Activated T-cell treated with anti-CD3 and anti-CD28 coated beads for 4 hours (primary cell): ENCODE measurements around the gene KDM5B.

Source experiments
- DNase-seq: peaks from one replicate; pipeline ENCODE4 v3.0.0-alpha.2; 2020

Gene KDM5B

DNA sequence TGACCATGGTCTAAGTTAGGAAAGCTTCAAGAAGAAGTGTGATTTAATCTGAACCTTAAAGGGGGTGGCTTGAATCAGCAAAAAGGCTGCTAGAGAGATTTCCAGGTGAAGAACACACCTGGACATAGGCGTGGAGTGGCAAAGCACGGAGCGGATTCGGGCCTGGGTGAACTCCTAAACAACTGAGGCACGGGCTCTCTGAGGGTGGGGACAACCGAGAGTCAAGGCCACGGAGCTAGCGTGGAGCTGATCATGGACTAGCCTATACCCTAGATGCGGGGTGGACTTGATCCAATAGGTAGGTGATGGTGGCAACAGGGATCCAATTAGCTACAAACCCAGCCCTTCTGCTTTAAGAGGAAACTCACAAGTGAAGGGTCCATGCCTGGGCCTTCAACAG is 125.7 kb downstream of the KDM5B start:
- DNase-seq: no peak

DNA sequence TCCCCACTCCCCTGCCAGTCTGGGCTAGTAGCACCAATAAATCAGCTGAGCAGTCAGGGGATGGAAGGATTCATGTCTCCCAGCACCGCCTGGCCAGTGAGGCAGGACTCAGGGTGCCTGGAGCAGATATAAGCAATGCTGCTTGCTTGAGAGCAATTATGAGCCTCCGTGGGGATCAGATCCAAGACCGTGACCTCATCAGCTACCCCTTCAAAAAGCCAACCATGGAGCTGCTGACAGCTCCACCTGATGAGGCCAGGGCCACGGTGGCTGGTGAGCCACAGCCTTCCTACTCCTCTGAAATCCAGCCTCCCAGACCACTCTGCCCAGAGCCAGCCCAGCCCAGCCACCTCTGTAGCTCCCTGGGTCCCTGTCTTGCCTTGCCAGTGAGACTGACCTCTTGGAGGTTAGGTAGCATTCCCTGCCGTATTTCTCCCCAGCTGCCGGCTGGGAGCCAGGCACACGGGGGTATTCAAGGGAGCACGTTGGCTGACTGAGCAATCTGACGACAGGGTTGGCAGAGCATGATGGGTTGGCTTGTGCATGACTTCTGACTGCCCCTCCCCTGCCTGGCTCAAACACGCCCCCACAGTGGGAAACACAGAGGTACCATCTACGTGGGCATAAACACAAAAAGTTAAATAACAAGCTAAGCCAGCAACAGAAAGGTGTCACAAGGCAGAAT is 126.3 kb downstream of the KDM5B start:
- no peak for DNase-seq

DNA sequence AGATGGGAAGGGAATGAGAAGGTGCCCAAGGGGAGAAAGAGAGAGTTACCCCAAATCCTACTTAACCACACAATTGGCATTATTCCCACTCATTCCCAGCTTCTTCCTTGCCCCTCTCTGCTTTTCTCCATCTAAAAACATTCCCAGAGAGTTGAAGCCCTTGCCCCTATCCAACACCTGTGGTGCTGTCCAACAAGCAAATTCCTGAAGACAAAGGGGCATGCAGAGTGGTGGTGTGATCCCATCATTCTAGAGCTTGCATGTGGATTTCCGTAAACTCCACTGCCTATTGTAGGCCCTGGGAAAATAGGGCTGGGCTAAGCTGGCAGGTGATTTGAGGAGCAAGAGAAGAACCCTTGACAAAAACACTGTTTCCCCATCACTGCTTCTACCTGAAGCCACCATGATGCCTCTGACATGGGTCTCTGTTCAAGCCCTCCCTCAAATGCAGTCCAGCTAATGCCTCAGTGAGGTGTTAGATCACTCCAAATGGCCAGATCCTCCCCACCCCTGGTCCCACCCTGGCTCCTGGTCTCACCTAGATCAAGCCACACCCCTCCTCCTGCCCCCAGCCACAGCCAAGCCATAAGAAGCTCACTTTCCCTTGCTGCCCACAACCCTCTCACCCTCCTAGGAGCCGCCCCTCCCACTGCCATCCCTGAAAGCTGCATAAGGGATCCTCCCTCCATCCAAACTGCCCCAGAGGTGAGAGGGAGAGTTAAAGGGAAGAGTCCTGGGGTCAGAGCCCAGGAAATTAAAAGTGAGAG is 127.5 kb downstream of the KDM5B start:
- DNase-seq: no peak

DNA sequence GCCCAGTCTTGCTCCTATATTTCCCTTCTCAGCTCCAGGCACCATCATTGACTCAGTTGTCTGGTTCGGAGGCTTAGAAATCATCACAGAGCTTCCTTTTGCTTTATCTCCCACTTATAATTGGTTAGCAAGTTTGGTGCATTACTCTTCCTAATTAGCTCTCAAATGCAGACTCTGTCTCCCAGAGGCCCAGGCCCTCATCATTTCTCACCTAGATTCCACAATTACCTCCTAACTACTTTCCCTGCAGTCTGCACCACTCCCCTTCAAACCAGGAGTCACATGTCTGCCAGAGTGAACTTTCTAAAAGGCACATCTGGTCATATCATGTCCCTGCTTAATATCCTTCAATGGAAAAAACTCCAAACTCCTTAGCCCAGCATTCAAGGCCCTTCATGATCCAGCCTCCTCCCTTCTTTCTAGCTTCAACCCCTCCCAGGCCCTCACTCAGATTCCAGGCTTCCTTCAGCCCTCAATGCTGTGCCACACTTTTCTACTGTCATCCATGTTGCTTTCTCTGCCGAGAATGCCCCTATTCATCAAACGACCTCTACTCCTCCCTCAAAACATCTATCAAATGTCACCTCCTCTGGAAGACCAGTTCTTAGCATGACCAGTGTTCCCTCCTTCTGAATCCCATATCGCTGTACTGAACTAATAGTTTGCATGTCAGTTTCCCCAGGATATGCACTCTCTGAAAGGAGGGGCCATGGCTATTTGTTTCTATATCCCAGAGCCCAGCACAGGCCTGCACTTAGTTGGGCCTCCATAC is 128.6 kb downstream of the KDM5B start:
- DNase-seq: no peak

DNA sequence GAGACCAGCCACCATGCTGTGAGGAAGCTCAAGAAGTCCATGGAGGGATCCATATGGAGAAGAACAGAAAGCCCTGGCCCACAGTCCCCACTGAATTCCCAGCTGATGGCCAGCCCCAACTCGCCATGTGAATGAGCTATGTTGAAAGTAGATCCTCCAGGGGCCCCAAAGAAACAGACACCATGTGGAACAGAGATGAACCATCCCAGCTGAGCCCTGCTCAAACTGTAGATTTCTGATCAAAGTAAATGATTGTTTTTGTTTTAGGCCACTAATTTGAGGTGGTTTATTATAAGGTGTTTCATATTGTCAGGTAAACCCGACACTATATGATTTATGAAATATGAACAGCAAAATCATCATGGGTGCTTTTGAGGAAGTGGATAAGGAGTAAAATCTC is 130.8 kb downstream of the KDM5B start:
- DNase-seq: no peak
